GM19397 (cell line): ENCODE measurements around the gene TSPAN6.

Experiments
- ATAC-seq: cut with Tn5 transposase; IDR thresholded peaks from one replicate; pipeline ENCODE4 v1.9.1; 2021; ENCODE audit warnings: mild to moderate bottlenecking, moderate library complexity; ENCODE audit not compliant: unreplicated experiment

Gene TSPAN6

DNA sequence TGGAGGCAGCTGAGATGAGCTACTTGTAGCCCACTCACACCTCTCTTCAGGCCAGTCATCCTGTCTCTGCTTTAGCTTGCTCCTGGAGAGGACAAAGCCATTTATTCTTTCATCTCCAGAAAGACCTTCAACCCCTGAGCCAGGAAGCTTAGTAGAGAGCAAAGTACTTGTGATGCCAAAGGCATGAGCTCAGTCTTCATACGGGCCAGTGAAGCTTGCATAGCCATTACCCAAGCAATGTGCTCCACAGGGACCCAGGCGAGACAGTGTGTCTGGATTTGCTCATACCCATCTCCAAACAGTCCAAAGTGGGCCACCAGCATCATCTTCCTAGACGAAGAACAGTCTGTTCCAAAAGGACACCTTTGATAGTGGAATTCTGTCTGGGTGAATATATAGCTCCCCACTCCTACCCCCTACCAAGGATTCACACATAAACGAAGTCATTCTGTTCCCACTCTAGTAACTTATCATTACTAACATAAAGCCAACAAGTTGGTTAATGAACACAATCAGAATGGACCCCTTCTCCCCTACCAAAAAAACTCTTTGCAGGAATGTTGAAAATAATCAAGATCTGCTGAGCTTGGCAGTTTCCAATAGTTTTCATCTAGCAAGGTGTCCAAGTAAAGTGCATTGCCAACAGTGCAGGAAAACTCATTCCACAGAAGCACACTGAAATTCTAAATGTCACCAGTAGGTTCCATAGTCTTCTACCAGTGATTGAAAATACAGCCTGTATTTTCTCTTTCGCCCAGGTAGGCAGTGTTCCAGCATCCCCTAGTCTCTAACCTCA, 45.2 kb downstream of the TSPAN6 start:
- ATAC-seq, result no peak

DNA sequence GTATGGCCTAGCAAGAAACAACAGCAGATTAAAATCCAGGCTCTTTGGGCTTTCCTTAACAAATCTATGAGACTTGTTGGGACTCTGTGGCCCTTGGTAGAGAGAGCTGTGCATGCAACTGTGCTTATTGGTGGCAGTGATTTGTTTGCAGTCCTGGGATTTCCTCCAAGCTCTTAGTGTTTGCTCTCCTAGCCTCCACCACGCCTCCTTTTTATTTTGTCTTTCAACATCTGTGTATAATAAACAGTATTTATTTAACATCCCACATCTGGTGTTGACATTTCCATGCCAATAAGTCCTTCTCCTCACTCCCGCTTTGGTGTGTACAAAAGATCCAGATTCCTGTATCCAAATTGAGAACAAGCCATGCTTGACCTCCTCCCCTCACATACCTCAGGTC, 48.7 kb downstream of the TSPAN6 start:
- ATAC-seq, result no peak

DNA sequence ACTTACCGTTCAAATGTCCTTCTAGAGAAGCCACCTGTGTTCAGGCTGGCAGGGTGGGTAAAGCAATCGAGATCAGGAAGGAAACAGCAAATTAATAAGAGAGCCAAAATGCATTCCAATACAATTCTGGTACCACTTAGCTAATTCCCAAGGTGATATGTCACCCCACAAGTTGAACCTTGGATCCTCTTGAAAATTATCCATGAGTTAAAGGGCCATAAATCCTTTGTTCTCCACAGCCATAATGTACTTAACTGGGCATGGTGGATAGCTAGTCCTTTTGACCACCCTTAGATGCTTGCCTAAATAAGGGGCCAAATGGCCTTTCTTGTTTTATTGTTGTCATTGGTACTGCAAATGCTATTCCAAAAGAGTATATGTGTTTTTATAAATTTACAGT, 49.9 kb downstream of the TSPAN6 start:
- ATAC-seq, result no peak

DNA sequence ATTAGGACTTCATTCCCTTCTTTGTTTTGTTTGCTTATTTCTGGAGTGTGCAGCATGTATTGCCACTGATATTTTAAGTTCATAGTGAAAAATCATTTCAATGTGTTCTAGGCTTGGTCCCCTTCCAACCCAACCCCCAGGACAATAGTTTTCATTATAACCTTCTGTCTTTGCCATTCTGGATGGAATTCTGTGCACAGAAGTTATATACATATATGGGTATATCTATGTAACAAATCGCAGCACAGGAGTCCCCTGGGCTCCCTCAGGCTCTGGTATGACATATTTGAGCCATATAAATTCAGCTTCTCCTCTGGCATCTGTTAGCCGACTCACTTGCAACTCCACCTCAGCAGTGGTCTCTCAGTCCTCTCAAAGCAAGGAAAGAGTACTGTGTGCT, 52.0 kb downstream of the TSPAN6 start, which contains the start of gene TNMD:
Gene TNMD, plus strand, starts transcription at position 326 of the 400 bp plus-strand sequence. CDS start 83 bp downstream, outside the sequence.
- ATAC-seq, result no peak
